Hepatocyte (in vitro differentiated cells): ENCODE data around the gene EHBP1.

Experiments
- CTCF ChIP-seq: fragments of 200-600 bp; sonication (generic); IDR thresholded peaks from 2 replicates; pipeline ENCODE4 v1.5.1; 2016; ENCODE audit warnings: antibody characterized with exemption, mild to moderate bottlenecking; ENCODE audit not compliant: poor library complexity
- EZH2 ChIP-seq: fragments of 200-600 bp; sonication (generic); IDR thresholded peaks from 2 replicates; pipeline ENCODE4 v1.6.1; 2016; ENCODE audit warnings: antibody characterized with exemption, mild to moderate bottlenecking, borderline replicate concordance
- EZH2phosphoT487 ChIP-seq: fragments of 200-600 bp; sonication (generic); IDR thresholded peaks from one replicate; pipeline ENCODE4 v1.6.1; 2018; ENCODE audit warnings: antibody characterized with exemption, mild to moderate bottlenecking, low read depth, moderate library complexity; ENCODE audit not compliant: unreplicated experiment, severe bottlenecking

DNA sequence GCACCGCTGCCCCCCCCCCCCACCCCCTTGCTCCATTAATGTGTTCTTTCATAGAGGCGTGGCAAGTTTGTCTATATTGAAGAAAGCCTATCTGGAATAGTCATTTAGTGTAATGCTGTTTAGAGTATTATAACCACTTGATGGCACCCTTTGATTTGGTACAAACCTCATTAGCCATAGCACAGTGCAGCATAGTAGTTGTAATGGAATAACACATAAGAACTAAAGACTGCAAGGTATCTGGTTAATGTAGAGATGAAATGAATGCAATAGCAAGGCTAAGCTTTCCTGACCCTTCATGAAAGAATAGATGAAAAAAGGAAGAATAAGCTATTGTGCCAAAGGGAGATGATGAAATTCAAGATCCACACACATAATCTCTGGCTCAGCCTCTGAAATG is 81.9 kb downstream of the EHBP1 start:
- no peak for TF ChIP-seq EZH2
- TF ChIP-seq CTCF, result peak; percentile 50
- TF ChIP-seq EZH2phosphoT487, result no peak
